Karpas-422 (cell line): ENCODE results near the gene TMEM234. TPM values are rescaled to one million over a fixed set of nuclear protein-coding genes. Genes with fewer than 3 reads are reported as not detected.

Source experiments
- DNase-seq: peaks from one replicate; pipeline ENCODE4 v3.0.0-alpha.2; 2015
- H2AFZ ChIP-seq: fragments of 200-600 bp; sonication (generic); 2 replicates; pipeline ENCODE4 v1.6.1; 2014; ENCODE audit warnings: antibody characterized with exemption, low read length, mixed read lengths
- H3K27ac ChIP-seq: fragments of 200-600 bp; sonication (generic); 2 replicates; pipeline ENCODE4 v1.5.1; 2014; ENCODE audit warnings: mild to moderate bottlenecking, low read length, moderate library complexity
- H3K27me3 ChIP-seq: fragments of 200-600 bp; sonication (generic); 2 replicates; pipeline ENCODE4 v1.6.1; 2014; ENCODE audit warnings: low read length, mixed read lengths
- H3K36me3 ChIP-seq: fragments of 200-600 bp; sonication (generic); 2 replicates; pipeline ENCODE4 v1.6.1; 2014; ENCODE audit warnings: low read length, mixed read lengths; ENCODE audit not compliant: insufficient read depth
- H3K4me1 ChIP-seq: fragments of 200-600 bp; sonication (generic); 2 replicates; pipeline ENCODE4 v1.6.1; 2014; ENCODE audit warnings: mild to moderate bottlenecking, low read length, mixed read lengths
- H3K4me2 ChIP-seq: fragments of 200-600 bp; sonication (generic); 2 replicates; pipeline ENCODE4 v1.6.1; 2014; ENCODE audit warnings: low read length, low read depth, mild to moderate bottlenecking; ENCODE audit not compliant: poor library complexity, severe bottlenecking
- H3K4me3 ChIP-seq: fragments of 200-600 bp; sonication (generic); 2 replicates; pipeline ENCODE4 v1.5.1; 2014; ENCODE audit warnings: mild to moderate bottlenecking, antibody characterized with exemption, low read length, mixed read lengths
- H3K79me2 ChIP-seq: fragments of 200-600 bp; sonication (generic); 2 replicates; pipeline ENCODE4 v1.6.1; 2014; ENCODE audit warnings: mild to moderate bottlenecking, low read length, mixed read lengths
- H3K9ac ChIP-seq: fragments of 200-600 bp; sonication (generic); 2 replicates; pipeline ENCODE4 v1.6.0; 2014; ENCODE audit warnings: low read length
- H3K9me2 ChIP-seq: fragments of 200-600 bp; sonication (generic), shearing (Covaris generic); replicated peaks from 2 replicates; pipeline ENCODE4 v1.6.0; 2014; ENCODE audit warnings: mild to moderate bottlenecking, low read length, moderate library complexity; ENCODE audit not compliant: insufficient read depth
- H3K9me3 ChIP-seq: fragments of 300-700, 200-600 bp; sonication (generic); 2 replicates; pipeline ENCODE4 v1.6.1; 2014; ENCODE audit warnings: low read length, mixed read lengths
- H4K20me1 ChIP-seq: fragments of 200-600 bp; sonication (generic); 2 replicates; pipeline ENCODE4 v1.6.1; 2014; ENCODE audit warnings: mild to moderate bottlenecking, antibody characterized with exemption, low read length, low read depth; ENCODE audit not compliant: insufficient read depth
- total RNA-seq: library from RNA; depleted of rRNA; stranded (reverse); fragments of >200 nt; shearing (Covaris generic); gene quantifications from 2 replicates; pipeline ENCODE4 v1.2.3, GENCODE V29; 2014; ENCODE audit warnings: low replicate concordance

TMEM234 gene
- total RNA-seq, 1 experiment from 2014 or later: 11.2 TPM

GRCh38 chr1:32241001-32241763 lies 19.0 kb upstream of the TMEM234 start:
- Histone ChIP-seq H3K4me1 (peaks cover 33% of the 10 kb centered on the region), H4K20me1 (no peaks in the 10 kb centered on the region), H2AFZ (peak overlapping the region; percentile 61), H3K9me2 (no peaks in the 10 kb centered on the region), H3K4me2 (peak overlapping the region; percentile 87), H3K79me2 (no peaks in the 10 kb centered on the region), H3K9me3 (no peaks in the 10 kb centered on the region), H3K27ac (peak overlapping the region; percentile 65), H3K36me3 (no peaks in the 10 kb centered on the region), H3K9ac (peak overlapping the region; percentile 72), H3K4me3 (peak overlapping the region; percentile 66), H3K27me3 (no peaks in the 10 kb centered on the region)
- peak; percentile 70 for DNase-seq

- no peaks in the 10 kb centered on the region for H3K27me3 ChIP-seq
- no peaks in the 10 kb centered on the region for H4K20me1 ChIP-seq
- peak overlapping the region; percentile 87 for H3K4me2 ChIP-seq
- H3K9ac ChIP-seq: peak overlapping the region; percentile 72
- H2AFZ ChIP-seq: peak overlapping the region; percentile 61
- no peaks in the 10 kb centered on the region for H3K36me3 ChIP-seq
- peaks cover 33% of the 10 kb centered on the region for H3K4me1 ChIP-seq
- H3K9me2 ChIP-seq: no peaks in the 10 kb centered on the region
- peak; percentile 81 for DNase-seq
- peak overlapping the region; percentile 65 for H3K27ac ChIP-seq
- no peaks in the 10 kb centered on the region for H3K9me3 ChIP-seq
- no peaks in the 10 kb centered on the region for H3K79me2 ChIP-seq
- H3K4me3 ChIP-seq: peak overlapping the region; percentile 66
These were observed 18.2 kb upstream of the TMEM234 start for GRCh38 chr1:32240140-32240951.

GRCh38 chr1:32239790-32240139 lies 17.6 kb upstream of the TMEM234 start:
- Histone ChIP-seq H2AFZ (peak overlapping the region; percentile 61; the same call in 1 of the 2 replicates), H3K36me3 (no peaks in the 10 kb centered on the region), H3K27me3 (no peaks in the 10 kb centered on the region), H4K20me1 (no peaks in the 10 kb centered on the region), H3K9me3 (no peaks in the 10 kb centered on the region), H3K4me1 (peaks cover 38% of the 10 kb centered on the region), H3K4me2 (peak overlapping the region; percentile 87), H3K9me2 (no peaks in the 10 kb centered on the region), H3K27ac (peak overlapping the region; percentile 65; the same call in 1 of the 2 replicates), H3K4me3 (peak overlapping the region; percentile 66; the same call in 1 of the 2 replicates), H3K9ac (no peak overlapping the region), H3K79me2 (no peaks in the 10 kb centered on the region)
- no peak for DNase-seq

GRCh38 chr1:32239337-32239736 lies 17.2 kb upstream of the TMEM234 start:
- Histone ChIP-seq H2AFZ (no peak overlapping the region), H4K20me1 (no peaks in the 10 kb centered on the region), H3K4me1 (peaks cover 42% of the 10 kb centered on the region), H3K9me2 (no peaks in the 10 kb centered on the region), H3K4me2 (no peak overlapping the region), H3K9ac (0 out of 2 replicates have a peak overlapping the region, but pooled peaks have one; percentile 13), H3K27ac (peak overlapping the region; percentile 17; the same call in 1 of the 2 replicates), H3K27me3 (no peaks in the 10 kb centered on the region), H3K4me3 (no peak overlapping the region), H3K36me3 (no peaks in the 10 kb centered on the region), H3K9me3 (no peaks in the 10 kb centered on the region), H3K79me2 (no peaks in the 10 kb centered on the region)
- peak; percentile 40 for DNase-seq

- peaks cover 3% of the 10 kb centered on the region; the same call in 1 of the 2 replicates for H3K36me3 ChIP-seq
- H3K4me2 ChIP-seq: peak overlapping the region; percentile 62
- peak overlapping the region; percentile 39; the same call in 1 of the 2 replicates for H3K4me3 ChIP-seq
- no peaks in the 10 kb centered on the region for H3K27me3 ChIP-seq
- no peaks in the 10 kb centered on the region for H3K9me2 ChIP-seq
- peak; percentile 79 for DNase-seq
- peaks cover 38% of the 10 kb centered on the region for H3K4me1 ChIP-seq
- no peaks in the 10 kb centered on the region for H3K79me2 ChIP-seq
- peak overlapping the region; percentile 48 for H3K9ac ChIP-seq
- no peak overlapping the region for H2AFZ ChIP-seq
- no peaks in the 10 kb centered on the region for H3K9me3 ChIP-seq
- H3K27ac ChIP-seq: peak overlapping the region; percentile 70
- no peaks in the 10 kb centered on the region for H4K20me1 ChIP-seq
These were observed 12.6 kb upstream of the TMEM234 start for GRCh38 chr1:32234792-32235191.

- Histone ChIP-seq H3K36me3 (peaks cover 11% of the 10 kb centered on the region; the same call in 1 of the 2 replicates), H3K9me2 (no peaks in the 10 kb centered on the region), H3K79me2 (no peaks in the 10 kb centered on the region), H2AFZ (no peak overlapping the region), H3K4me1 (peaks cover 31% of the 10 kb centered on the region), H3K27me3 (no peaks in the 10 kb centered on the region), H3K4me3 (no peak overlapping the region), H3K9me3 (no peaks in the 10 kb centered on the region), H3K4me2 (no peak overlapping the region), H3K9ac (no peak overlapping the region), H3K27ac (peak overlapping the region; percentile 51), H4K20me1 (no peaks in the 10 kb centered on the region)
- no peak for DNase-seq
These were observed 10.6 kb upstream of the TMEM234 start for GRCh38 chr1:32232558-32233304.

- Histone ChIP-seq H3K79me2 (no peaks in the 10 kb centered on the region), H3K9me2 (no peaks in the 10 kb centered on the region), H3K36me3 (peaks cover 12% of the 10 kb centered on the region; the same call in 1 of the 2 replicates), H3K4me3 (no peak overlapping the region), H3K27me3 (no peaks in the 10 kb centered on the region), H3K4me1 (peaks cover 31% of the 10 kb centered on the region), H2AFZ (no peak overlapping the region), H4K20me1 (no peaks in the 10 kb centered on the region), H3K9ac (0 out of 2 replicates have a peak overlapping the region, but pooled peaks have one; percentile 25), H3K4me2 (no peak overlapping the region), H3K27ac (peak overlapping the region; percentile 51), H3K9me3 (no peaks in the 10 kb centered on the region)
- DNase-seq: peak; percentile 41
These were observed 9.8 kb upstream of the TMEM234 start for GRCh38 chr1:32231843-32232432.
